Ovary (tissue), 3 donors: ENCODE data around the gene STAP1.

Experiments
- EP300 ChIP-seq: sonication (generic); formaldehyde crosslinking; IDR thresholded peaks from one replicate; pipeline ENCODE4 v1.6.1; 2017; ENCODE audit warnings: antibody characterized with exemption
- POLR2A ChIP-seq: fragments of 450-650 bp; IDR thresholded peaks from one replicate; pipeline ENCODE4 v1.6.1; 2017; ENCODE audit warnings: antibody characterized with exemption, mild to moderate bottlenecking, moderate library complexity
- TF ChIP-seq, protein P1 (sequence below), 3 donors: fragments of 450-650 bp in 2 of 3; fragments of 200-600 bp in 1 of 3; IDR thresholded peaks; one replicate each; pipeline versions ENCODE4 v1.5.1 to v1.8.0; 2016 to 2022; ENCODE audit warnings: antibody characterized with exemption in 3 of 3, mild to moderate bottlenecking in 1 of 3
- donor health status: DM: no; HTN: no; CAD: no.

GRCh38 chr4:67522230-67522629 lies 36.3 kb upstream of the STAP1 start:
- TF ChIP-seq, protein P1, sequence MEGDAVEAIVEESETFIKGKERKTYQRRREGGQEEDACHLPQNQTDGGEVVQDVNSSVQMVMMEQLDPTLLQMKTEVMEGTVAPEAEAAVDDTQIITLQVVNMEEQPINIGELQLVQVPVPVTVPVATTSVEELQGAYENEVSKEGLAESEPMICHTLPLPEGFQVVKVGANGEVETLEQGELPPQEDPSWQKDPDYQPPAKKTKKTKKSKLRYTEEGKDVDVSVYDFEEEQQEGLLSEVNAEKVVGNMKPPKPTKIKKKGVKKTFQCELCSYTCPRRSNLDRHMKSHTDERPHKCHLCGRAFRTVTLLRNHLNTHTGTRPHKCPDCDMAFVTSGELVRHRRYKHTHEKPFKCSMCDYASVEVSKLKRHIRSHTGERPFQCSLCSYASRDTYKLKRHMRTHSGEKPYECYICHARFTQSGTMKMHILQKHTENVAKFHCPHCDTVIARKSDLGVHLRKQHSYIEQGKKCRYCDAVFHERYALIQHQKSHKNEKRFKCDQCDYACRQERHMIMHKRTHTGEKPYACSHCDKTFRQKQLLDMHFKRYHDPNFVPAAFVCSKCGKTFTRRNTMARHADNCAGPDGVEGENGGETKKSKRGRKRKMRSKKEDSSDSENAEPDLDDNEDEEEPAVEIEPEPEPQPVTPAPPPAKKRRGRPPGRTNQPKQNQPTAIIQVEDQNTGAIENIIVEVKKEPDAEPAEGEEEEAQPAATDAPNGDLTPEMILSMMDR (IDR thresholded peaks at IDR 0.05): no peak
- TF ChIP-seq POLR2A: no peak
- TF ChIP-seq EP300: no peak
